Retinal pigment epithelial cell (primary cell): ENCODE data around the gene TMC3.

Experiments
- DNase-seq: peaks from one replicate; pipeline ENCODE4 v3.0.0-alpha.2; 2010; ENCODE audit warnings: low read depth
- H3K4me3 ChIP-seq: 2 replicates; pipeline ENCODE4 v1.5.1; 2011; ENCODE audit warnings: mild to moderate bottlenecking, low read length, control low read depth, moderate library complexity
- TF ChIP-seq, protein P1 (sequence below): conservative IDR thresholded peaks from 2 replicates; pipeline ENCODE4 v1.5.1; 2011; ENCODE audit warnings: low read depth, low read length, control low read depth, inconsistent platforms

The TMC3 gene

DNA sequence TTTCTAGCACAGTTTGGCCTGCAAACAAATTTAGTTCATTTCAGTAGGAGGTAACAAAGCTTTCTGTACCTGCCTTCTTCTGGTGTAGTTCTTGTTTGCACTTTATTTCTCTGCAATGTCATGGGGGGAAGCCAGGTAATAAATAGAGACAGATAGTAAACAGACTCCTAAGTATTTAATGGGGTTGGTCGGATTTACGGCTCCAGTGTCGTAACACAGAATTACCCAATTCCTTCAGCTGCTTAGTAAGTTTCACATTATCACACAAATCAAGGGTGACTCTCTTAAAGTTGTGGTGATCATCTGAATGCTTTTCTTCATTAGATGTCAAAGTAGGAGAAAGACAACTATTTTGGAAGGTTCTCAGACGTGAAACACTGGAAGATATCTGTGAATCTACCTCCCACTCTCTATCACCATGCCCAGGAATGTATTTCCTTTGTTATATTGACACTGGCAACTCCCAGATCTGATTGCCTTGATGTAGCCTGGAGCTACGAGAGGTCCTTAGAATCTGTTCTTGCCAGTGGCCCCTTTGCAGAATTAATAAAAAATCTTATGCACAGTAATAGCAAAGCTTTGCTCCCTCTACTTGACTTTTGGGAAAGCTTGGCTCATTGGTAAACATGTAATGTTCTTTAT, 25.0 kb upstream of the TMC3 start:
- TF ChIP-seq, protein P1, sequence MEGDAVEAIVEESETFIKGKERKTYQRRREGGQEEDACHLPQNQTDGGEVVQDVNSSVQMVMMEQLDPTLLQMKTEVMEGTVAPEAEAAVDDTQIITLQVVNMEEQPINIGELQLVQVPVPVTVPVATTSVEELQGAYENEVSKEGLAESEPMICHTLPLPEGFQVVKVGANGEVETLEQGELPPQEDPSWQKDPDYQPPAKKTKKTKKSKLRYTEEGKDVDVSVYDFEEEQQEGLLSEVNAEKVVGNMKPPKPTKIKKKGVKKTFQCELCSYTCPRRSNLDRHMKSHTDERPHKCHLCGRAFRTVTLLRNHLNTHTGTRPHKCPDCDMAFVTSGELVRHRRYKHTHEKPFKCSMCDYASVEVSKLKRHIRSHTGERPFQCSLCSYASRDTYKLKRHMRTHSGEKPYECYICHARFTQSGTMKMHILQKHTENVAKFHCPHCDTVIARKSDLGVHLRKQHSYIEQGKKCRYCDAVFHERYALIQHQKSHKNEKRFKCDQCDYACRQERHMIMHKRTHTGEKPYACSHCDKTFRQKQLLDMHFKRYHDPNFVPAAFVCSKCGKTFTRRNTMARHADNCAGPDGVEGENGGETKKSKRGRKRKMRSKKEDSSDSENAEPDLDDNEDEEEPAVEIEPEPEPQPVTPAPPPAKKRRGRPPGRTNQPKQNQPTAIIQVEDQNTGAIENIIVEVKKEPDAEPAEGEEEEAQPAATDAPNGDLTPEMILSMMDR = no peak
- no peak for DNase-seq
- no peak overlapping the region for H3K4me3 ChIP-seq

DNA sequence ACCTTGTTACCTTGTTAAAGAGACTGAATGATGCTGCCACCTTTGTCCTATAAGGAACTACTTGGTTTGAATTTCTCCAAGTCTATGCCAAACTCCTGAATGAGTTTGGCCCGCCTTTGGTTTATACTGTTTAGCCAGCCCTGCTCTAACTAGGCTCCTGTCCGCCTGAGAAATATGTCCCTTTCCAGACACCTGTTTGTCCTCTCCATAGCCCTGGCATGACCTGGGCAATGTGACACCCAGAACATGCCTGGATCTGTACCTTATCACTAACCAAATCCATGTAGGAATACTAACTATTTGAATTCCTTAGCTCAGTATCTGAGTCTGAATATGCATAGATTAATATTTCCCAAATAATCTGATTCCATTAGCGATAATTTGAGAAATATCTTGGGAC, 24.4 kb upstream of the TMC3 start:
- no peak for DNase-seq
- TF ChIP-seq, protein P1 = no peak

DNA sequence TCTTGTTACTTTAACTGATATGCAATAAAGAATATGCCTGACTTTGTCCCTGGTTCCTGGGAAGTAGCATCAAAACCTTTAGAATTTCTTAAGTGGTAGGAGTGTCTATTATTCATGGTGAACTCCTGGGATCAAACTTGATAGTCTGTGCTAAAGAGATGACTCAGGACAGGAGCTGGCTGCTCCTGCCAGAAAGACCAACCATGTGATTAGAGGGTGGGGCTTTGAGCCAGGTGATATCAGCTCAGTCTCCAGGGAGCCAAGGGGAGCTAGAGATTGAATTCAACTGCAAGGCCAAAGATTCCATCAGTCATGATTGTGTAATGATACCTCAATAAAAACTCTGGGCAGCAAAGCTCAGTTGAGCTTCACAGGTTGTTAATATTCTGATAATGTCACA, 20.6 kb upstream of the TMC3 start:
- H3K4me3 ChIP-seq = no peak overlapping the region
- TF ChIP-seq, protein P1 = no peak
- DNase-seq = no peak

More for the DNA sequence above, 24.4 kb upstream of the TMC3 start:
- no peak overlapping the region for H3K4me3 ChIP-seq

DNA sequence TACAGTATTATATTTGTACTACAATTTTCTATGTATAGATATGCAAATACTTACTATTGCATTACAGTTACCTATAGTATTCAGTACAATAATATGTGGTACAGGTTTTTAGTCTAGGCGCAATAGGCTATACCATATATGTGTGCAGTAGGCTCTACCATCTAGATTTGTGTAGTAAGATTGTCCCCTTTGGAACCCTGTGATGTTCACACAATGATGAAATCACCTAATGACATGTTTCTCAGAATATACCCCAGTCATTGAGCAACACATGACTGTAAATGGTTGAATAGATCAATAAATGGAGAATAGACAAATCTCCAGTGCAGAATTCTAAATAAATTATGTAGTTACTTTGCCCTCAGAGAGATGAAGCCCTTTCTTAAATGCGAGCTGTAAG, 17.6 kb upstream of the TMC3 start:
- TF ChIP-seq, protein P1 = no peak
- no peak for DNase-seq
- H3K4me3 ChIP-seq = no peak overlapping the region

DNA sequence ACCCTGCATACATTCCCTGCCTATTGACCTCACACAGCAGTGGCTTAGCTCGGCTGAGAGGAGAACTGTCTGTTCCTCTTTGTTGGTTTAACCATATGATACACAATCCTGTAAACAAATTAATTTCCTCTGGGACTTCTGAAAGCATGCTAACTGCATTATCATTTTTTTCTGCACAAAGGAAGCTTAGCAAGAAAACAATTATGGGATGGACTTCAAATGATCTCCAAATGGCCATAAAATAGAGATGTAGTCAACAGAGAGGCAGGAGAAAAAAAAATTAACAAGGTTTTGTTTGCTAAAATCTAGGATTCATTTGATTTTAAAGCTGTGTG, 14.4 kb upstream of the TMC3 start:
- H3K4me3 ChIP-seq = no peak overlapping the region
- DNase-seq = no peak
- TF ChIP-seq, protein P1 = no peak

DNA sequence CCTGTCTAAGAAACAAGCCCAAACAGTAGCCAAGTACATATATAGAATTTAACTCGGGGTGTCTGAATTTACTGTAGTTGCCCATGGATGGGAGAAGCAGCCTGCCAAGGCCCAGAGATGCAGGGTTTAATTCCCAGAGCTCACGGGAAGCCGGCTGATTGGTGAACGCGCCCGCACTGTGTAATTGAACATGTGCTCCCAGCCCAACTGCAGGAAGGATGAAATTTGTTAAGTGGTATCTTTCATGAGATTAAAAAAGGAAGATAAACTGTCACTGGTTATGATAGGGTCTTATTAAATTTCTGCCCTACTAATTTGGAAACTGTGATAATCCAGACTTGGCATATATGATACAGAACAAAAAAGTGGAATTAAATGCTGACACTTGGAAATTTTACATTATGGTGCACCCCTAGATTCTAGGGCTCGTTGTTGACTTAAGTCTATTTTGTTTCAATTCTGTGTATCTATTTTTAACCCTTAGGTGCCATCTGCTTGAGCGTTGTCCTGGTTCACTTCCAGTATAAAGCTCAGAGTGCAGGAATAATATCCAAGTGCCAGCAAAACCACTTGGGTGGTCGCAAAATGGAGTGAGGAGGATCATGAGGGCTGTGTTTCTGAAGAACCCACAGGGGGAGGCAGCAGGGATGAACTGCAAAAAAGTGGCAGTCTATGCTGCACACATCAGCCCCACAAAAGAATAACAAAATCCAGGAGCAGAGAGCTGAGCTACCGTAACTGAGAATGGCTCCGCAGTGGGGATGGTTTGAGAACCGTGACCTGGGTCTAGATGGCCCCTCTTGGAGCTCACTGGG, 13.8 kb upstream of the TMC3 start:
- H3K4me3 ChIP-seq = no peak overlapping the region
- TF ChIP-seq, protein P1 = no peak
- DNase-seq = no peak

DNA sequence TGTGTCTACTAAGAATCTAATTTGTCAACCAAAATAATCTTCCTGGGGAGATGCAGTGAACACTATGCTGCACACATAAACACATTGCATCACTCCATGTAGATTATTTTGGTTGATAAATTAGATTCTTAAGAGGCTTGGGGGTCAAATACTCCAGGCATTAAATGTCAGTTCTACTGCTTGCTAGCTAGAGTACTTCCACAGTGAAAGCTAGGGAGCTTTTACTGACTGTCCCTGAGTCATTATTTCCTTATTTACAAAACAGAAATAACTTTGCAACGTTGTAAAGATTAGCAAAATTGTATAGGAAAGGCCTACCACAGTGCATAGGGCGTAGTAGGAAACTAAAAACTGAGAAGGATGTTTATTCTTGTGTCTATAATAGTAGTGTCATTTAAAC, 12.9 kb upstream of the TMC3 start:
- H3K4me3 ChIP-seq = no peak overlapping the region
- DNase-seq = no peak
- TF ChIP-seq, protein P1 = no peak
